HG03159 (cell line): ENCODE results near the gene PPARG.
"Not testable (repeated sequence)": the region's sequence is repeated elsewhere in the genome, so short reads cannot be mapped to it uniquely, and the experiment has no call there.

Experiments
- ATAC-seq: cut with Tn5 transposase; IDR thresholded peaks from one replicate; pipeline ENCODE4 v1.9.1; 2021; ENCODE audit warnings: mild to moderate bottlenecking, moderate library complexity; ENCODE audit not compliant: unreplicated experiment

Gene PPARG

GRCh38 chr3:12476238-12476897 is 187.5 kb downstream of the PPARG start:
- no peak for ATAC-seq

GRCh38 chr3:12477256-12477655 is 188.4 kb downstream of the PPARG start:
- ATAC-seq = no peak

- ATAC-seq = no peak
Measured at GRCh38 chr3:12478326-12478725, 189.5 kb downstream of the PPARG start.

- not testable (repeated sequence) for ATAC-seq
Measured at GRCh38 chr3:12479198-12479597, 190.3 kb downstream of the PPARG start.

GRCh38 chr3:12479919-12480427 is 191.1 kb downstream of the PPARG start:
- no peak for ATAC-seq

GRCh38 chr3:12483410-12483809 is 194.5 kb downstream of the PPARG start:
- no peak for ATAC-seq

- no peak for ATAC-seq
Measured at GRCh38 chr3:12483872-12484197, 195.0 kb downstream of the PPARG start.
